HG03469 (cell line): Measurements from ENCODE around the gene KIAA0930.
"Not testable (repeated sequence)": the region's sequence is repeated elsewhere in the genome, so short reads cannot be mapped to it uniquely, and the experiment has no call there.

Experiments
- ATAC-seq: cut with Tn5 transposase; IDR thresholded peaks from one replicate; pipeline ENCODE4 v1.9.1; 2021; ENCODE audit warnings: mild to moderate bottlenecking, moderate library complexity, moderate number of reproducible peaks; ENCODE audit not compliant: unreplicated experiment

The KIAA0930 gene

DNA sequence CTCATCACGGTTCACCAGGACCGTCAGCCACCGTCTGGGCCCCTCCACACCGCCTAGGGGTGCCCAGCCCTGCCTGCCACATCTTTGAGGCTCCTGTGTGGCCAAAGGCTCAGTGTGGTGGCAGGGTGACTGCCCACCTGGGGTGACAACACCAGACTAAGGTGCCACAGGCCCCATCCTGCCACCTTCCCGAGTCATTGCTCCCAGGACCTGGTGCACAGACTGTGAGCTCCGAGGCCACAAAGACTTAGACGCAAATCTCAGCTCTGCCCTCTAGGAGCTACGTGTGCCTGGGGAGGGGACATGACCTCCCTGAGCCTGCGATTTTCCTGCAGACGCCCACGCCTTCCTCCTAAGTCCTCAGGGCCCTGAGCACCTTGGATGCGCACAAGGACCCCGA, 36.5 kb downstream of the KIAA0930 start:
- no peak for ATAC-seq

DNA sequence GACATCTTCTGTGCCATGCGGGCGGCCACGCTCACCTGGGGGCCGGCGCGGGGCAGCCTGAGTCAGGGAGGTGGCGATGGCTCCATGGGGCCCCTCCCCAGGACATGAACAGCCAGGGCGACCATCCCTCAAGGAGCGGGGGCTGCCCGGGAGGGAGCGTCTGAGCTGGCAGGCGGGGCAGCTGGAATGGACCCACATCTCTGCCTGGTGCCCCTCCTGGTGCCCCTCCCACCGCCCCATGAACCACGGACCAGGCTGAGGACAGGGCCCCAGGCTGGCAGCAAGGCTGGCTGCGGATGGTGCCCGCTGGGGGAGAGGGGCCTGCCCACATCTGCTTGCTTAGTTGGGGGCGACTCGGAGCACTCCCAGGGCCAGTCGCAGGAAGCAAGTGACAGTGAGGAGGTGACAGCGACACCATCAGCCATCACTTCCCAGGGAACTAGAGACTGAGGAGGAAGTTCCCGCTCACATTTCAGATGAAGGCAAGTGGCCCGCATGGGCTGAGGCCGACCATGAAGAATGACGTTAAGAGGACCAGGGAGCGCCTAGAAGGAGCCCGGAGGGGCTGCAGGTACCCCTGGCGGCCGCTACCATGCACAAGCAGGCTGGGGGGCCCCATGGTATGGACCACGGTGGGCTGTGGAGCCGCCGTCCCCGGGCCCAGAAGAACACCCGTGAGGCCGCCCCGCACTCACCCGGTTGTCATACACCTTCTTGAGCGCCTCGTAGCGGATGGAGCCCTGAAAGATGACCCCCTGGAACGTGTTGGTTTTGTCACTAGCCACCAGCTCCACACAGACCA, 37.3 kb downstream of the KIAA0930 start:
- ATAC-seq, result no peak

DNA sequence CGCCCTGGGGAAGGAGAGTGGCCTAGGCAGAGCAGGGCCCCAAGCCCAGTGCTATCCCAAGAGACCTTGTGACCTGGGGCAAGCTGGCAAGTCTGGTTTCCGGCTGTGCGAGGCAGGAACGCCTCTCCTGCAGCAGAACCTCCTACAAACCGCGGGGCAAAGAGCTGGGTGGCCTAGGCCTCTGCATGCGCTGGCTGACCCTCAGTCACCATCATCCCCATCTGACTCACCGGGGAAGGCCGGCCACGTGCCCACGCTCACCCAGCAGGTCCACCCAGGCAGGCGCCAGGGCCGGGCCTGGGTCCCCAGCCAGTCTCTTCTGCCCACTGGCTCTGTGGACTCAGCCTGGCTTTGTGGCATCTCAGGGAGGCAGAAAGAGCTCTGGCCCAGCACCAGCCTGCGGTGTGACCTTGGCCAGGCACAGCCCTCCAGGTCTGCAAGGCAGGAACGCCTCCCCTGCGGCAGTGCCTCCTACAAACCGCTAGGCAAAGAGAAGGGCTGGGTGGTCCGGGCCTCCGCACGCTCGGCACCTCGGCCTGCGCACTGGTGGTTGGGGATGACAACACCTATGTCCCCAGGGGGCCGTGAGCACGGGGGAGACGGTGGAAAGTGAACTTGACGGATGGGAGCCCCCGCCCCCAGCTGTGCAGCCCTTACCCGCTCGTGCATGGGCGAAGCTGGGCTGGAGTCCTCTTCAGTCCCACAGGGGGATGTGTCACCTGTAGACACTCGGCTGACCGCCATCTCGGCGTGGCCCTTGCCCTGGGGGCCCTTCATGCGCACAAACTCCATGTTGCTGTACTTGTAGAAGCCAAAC, 38.2 kb downstream of the KIAA0930 start:
- no peak for ATAC-seq

- ATAC-seq, result no peak
Observed at GRCh38 chr22:45201678-45202332, 38.9 kb downstream of the KIAA0930 start.

GRCh38 chr22:45200860-45201511, 39.7 kb downstream of the KIAA0930 start:
- ATAC-seq, result no peak

DNA sequence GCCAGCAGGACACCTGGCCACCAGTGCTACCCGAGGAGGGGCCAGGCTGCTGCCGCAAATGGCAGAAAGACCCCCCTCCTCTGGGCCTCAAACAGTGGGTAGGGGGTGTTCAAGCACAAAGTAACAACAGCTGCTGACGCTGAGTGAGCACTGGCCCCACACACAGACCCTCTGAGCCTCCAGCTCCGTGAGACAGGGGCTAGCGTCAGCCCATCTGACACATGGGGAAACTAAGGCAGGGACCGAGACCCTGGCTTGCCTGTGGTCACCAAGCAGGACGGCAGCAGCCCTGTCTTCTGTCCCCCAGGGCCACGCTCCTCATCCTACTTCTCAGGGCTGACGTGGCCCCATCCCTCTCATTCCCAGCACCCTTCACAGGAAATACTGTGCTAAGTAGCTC, 40.5 kb downstream of the KIAA0930 start:
- ATAC-seq, result no peak

DNA sequence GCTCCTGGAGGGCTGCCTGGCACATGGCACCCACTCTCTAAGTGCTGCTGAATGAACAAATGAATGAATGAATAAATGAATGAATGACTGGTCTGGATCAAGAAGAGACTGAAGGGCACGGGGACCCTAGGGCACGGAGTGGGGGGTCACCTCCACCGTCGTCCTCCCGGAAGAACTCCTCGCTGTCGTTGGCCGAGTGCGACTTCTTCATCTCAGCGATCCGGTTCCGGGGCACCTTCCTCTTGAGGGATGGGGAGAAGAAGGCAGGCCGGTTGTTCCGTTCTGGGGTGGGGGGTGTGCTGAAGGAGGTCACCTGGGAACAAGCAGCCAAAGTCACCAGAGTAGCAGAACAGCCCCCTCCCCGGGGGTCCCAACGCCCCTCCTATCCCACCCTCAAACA, 41.0 kb downstream of the KIAA0930 start:
- no peak for ATAC-seq

GRCh38 chr22:45198463-45198795, 42.3 kb downstream of the KIAA0930 start:
- ATAC-seq, result no peak

DNA sequence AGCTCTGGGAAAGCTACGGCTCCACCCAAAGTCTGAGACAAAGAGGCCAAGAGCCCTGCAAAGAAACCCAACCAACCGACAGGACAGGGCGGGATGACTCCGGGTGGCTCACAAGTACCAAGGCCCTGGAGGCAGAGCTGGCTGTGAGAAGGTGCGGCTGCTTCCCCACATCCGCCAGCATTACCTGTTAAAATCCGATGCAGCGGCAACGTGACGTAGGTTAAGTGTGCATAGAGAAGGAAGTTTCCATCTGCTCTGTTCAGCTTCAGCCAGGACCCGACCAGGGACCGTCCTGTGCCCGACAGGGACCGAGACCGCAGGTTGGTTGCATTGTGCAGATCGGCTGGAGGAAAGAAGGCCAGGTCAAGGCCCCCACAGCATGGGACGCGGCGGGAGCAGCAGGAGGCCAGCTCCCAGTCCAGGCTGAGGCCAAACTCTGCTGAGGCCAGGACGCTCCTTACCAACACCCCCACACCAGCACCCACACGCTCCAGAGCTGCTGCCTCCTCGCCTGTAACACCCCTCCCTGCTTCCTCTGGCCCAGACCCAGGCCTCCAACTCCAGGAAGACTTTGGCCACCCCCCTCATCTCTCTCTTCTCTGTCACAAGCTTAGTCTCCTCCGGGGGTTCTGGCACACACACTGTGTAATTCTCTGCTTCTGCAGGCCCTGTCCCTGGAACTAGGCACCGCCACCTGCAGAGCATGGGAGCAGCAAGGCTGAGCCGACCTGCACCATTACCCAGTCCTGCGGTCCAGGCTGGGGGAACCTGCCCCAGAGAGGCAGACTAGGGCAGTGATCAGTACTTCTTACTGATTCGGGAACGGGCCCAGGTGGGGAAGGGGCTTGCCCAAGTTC, 42.9 kb downstream of the KIAA0930 start:
- no peak for ATAC-seq

GRCh38 chr22:45196926-45197605, 43.6 kb downstream of the KIAA0930 start:
- ATAC-seq, result no peak

DNA sequence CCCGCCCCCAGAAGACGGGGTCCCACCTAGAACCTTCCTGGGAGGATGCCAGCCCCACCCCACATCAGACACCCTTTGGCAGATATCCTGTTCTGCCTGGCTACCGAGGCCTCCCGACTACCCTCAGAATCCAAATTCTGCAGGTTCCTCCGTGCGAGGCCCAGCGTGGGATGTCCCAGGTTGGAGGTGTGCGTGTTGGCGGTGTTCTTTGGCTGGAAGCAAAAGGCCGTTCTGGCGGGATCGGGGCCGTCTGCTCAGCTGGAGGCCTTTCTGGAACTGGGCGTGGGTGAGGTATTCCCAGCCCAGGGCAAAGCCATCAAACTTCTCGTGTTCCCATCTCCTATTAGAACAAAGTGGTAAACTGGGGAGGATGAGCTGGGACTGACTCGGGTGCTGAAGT, 44.4 kb downstream of the KIAA0930 start:
- ATAC-seq, result no peak

- no peak for ATAC-seq
Observed at GRCh38 chr22:45195616-45196015, 45.1 kb downstream of the KIAA0930 start.

- no peak for ATAC-seq
Observed at GRCh38 chr22:45194686-45195085, 46.0 kb downstream of the KIAA0930 start.

DNA sequence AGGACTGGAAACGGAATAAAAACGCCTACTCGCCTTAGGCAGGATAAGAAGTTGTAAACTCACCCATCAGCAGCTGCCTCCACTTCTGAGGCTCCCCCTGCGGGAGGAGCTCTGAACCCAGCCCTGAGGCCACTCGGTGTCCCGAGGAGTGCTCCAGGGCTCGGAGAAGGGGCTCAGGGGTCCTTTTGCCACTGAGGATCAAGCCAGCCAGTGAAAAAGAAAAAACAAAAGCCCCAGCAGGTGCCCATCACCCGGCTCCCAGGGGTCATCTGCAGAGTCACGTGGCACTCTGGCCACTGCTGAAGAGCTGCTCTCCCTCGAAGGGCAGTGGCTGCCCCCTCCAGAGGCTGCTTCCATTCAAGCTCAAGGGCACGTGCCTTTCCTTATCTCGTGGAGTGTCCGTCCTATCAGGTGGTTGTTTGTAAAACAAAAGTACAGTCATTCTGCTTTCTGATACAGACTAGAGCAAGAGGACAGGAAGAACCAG, 48.0 kb downstream of the KIAA0930 start:
- no peak for ATAC-seq

GRCh38 chr22:45191746-45192145, 48.9 kb downstream of the KIAA0930 start:
- ATAC-seq, result not testable (repeated sequence)

GRCh38 chr22:45190202-45190872, 50.4 kb downstream of the KIAA0930 start:
- ATAC-seq, result no peak

GRCh38 chr22:45188779-45189178, 51.9 kb downstream of the KIAA0930 start:
- ATAC-seq, result no peak

DNA sequence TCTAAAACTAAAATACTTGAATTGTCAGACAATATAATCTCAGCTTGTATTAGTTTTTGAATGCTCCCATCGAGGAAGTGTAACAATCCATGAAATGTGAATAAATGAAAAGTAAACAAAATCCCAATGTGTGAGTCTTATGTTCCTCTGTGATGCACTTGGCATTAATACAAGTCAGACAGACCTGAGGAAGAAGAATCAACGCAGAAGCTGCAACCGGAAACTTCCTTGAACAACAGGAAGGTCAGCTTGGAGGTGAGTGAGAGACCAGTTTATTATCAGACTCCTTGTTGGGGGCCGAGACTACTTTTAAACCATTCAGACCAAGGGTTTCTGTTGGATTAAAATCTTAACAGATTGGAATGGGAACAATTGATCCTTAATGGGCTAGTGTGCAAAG, 52.8 kb downstream of the KIAA0930 start:
- ATAC-seq, result no peak
